LNCAP (cell line): ENCODE measurements around the gene RPS15.

Experiments
- CTCF ChIP-seq: fragments of 450-650 bp; IDR thresholded peaks from 2 replicates; pipeline ENCODE4 v1.5.1; 2017; ENCODE audit warnings: mild to moderate bottlenecking

RPS15 gene

DNA sequence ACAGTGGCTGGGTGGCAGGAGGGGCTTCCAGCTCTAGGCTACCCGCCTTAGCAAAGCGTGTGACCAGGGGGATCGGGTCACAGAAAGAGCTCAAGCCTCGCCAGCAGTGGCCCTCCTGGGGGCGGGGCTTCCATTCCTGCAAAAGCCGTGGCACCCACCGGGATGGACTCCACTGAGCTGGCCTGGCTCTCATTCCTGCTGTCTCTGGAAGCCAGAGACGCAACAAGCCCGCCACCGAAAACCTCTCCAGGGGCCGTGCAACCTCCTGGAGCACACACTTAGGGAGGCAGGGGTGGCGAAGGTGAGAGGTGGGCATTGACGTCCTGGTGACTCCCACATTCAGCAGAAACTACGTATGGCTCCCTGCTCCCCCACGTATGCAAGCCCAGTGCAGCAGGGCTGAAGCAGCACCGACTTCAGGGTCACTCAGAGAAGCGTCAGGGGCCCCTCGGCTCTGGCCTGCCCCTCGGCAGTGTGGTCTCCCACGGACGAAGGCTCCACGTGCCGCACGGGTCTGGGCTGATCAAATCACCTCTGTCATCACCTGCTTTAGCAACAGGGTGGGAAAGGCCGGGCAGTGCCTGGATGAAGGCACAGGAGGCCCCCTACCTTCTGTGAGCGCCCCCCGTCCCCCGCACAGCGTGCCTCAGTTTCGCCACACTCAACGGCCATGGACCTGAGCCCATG is 37.7 kb downstream of the RPS15 start:
- no peak for TF ChIP-seq CTCF

DNA sequence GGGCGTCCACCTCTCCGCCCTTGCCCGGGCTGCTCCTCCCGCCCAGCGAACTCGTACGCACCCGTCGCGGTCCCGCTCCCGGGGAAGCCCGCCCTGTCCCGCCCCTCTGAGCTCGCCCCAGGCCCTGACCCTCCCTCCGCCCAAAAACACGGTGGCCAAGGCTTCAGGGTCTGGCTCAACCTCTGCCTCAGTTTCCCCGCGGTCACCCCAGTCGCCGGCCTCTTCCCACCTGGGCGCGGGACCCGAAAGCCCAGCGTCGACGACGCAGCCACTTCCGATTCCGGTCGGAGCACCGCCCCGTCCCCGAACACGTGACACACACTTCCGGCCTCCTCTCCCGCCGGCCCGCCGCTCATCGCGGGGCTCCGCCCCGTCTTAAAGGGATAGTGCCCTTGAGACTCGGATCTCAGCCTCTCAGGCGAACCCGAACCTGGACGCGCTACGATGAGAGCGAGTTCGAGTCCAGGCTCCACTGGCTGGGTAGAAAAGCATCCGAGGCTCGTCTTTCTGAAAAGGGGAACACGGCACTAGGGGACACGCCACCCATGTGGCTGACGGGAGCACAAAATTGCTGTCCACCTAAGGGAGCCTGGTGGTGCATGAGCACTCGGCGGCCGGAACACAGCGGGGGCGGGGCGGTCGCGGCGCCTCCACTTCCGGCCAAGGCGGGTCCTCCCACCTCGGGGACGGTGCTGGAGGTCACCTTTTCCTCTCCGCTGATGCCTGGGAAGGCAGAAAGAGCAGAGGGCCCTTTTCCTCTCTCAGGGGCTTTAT is 40.9 kb downstream of the RPS15 start, which contains the start of gene C19orf25:
Gene C19orf25, minus strand, starts transcription at position 282 of the 774 bp plus-strand sequence. CDS start 312 bp downstream, outside the sequence.
- TF ChIP-seq CTCF: no peak

DNA sequence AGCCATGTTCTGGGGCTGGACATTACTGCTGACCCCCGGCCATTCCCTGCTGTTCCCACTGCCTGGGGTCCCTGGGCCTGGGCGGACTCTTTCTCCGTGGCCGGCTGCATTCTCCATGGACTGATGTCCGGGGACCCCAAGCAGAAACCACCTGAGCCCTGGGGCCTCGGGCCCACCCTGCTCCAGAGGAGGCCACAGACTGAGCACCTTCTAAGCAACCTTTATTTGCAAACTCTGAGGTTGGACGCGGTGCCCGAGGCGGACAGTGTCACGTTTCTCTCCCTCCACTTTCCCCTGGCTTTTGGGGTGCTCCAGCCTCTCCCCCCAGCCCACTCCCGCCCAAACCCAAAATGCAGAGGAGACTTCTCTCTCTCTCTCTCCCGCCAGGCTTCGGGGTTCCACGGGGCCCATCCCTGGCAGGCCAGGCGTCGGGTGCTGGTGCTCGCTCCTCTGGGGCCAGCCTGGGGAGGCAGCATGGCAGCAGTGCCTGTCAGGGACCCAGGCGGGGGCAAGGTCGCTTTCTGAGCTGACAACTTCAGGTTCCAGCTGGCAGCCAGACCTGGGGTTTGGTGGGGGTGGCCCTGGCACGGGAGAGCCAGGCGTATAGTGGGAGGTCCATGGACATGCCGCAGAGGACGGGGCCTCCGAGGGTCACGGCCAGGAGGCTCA is 43.2 kb downstream of the RPS15 start:
- no peak for TF ChIP-seq CTCF

DNA sequence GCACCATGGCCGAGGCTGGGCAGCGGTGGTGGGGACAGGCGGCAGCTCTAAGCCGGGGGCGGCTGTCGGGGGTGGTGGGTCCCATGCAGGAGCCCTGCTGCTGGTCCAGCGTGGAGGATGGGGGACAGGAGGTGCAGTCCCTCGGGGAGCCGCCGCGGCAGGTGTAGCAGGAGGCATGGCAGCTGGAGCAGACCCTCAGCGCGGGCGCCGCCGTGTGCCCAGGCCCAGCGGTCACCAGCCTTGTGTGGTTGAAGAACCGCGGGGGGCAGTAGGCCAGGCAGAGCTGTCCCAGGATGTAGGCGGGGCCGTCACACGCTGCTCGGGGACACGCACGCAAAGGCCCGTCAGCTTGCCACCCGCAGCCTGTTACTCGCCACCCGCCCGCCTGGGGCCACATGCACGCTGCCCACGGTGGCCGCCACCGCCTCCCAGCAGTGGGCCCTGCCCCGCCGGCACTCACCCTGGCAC is 43.7 kb downstream of the RPS15 start:
- TF ChIP-seq CTCF: no peak

DNA sequence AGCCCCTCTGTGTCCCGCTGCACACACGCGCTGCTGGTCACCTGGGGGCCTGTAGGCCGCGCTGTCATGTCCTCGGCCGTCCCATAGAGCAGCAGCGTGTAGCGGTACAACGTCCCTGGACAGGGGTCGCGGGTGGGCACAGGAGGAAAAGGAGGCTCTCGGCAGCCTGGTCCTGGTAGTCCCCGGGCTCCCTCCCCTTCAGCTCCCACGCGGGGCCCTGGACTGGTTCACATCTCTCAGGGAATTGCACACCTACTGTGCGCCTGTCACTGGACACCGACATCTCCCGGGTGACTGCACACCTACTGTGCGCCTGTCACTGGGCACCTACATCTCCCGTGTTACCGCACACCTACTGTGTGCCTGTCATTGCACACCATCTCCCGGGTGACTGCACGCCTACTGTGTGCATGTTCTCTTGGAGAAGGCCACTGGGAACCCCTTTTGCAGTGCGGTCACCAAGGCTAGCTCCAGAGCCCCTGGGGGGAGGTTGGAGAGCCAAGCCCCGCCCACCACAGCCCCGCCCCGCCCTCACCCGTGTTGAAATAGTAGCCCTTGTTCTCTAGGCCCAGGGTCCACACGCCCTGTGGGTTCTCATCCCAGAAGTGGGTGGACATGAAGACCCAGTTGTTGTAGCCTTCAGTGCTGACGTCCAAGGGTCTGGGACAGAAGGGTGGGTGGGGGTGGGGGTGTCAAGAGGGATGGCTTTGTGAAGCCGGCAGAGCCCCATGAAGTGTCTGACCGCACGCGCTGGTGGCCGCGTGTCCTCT is 44.4 kb downstream of the RPS15 start:
- no peak for TF ChIP-seq CTCF

- no peak for TF ChIP-seq CTCF
Measured at GRCh38 chr19:1483131-1483978, 45.2 kb downstream of the RPS15 start.
